Measurements from ENCODE around the gene ST3GAL4. TPM values are rescaled to one million over a fixed set of nuclear protein-coding genes. Genes with fewer than 3 reads are reported as not detected.

Gene ST3GAL4
- total and polyA plus RNA-seq, 7 experiments from 2014 or later, result 2.7 to 13.4 (median 4.1) TPM

DNA sequence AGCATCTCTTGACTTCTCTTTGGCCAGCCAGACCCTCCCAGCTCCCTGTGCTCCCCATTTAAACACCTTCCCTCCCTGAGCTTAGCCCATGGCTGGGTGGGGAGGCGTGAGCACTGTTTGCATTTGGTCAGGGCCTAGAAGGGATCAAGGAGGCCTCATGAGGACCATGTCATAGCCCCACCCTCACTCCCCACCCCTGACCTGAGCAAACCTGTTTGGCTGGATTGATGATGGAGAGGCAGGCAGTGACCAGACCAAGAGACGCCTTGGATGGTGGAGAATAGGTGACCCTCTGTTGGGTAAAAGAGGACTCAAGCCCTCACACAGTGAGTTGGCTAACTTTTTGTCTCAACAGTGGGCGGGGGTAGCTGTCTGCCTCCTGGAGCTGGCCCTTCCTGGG, 49.9 kb downstream of the ST3GAL4 start:
- CTCF ChIA-PET, result interaction anchor here (0.6 kb wide), 2 partner anchors 53 to 1435 kb away, joined by 3 to 5 read pairs; no protein-coding TSS in a partner anchor
- Mint-ChIP-seq H3K27me3 (no peaks in the 10 kb centered on the region), H3K27ac (no peak overlapping the region)

DNA sequence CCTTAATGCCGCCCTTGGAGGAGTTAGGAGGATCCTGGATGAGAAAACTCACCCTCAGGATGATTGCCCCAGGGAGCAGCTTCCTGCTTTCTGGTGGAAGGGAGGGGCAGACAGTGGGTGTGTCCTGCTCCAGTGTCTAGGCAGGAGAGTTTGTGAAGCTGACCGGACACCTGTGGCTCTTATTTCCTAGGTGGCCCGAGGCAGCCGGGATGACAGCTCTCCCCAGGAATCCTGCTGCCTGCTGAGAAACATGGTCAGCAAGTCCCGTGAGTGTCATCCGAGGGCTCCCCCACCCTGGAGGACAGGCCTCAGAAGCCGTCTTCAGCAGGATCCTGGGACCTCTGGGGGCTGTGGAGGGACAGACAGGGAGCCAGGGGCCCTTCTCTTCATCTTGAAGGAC, 50.4 kb downstream of the ST3GAL4 start:
- DNase-seq (no peak), ATAC-seq (no peak)
- no peaks in the 10 kb centered on the region for H3K9me3 ChIP-seq (ENCODE audit: control insufficient read depth in 2 of 3, low read length in 3 of 3)
- no peak overlapping the region for H3K4me3 Mint-ChIP-seq
- no peaks in the 10 kb centered on the region for H3K4me1 ChIP-seq (ENCODE audit: control insufficient read depth in 2 of 2, insufficient read depth in 2 of 2, low read length in 2 of 2)
- ChIA-PET POLR2A (no interaction called here), CTCF (interaction anchor here (0.6 kb wide), 1 partner anchor 1435 kb away, joined by 5 read pairs; no protein-coding TSS in a partner anchor)
- H3K27ac ChIP-seq (ENCODE audit: low read depth, low read length), result no peak overlapping the region
- H3K27ac Mint-ChIP-seq, result no peak overlapping the region
- H3K4me1 Mint-ChIP-seq, result no peaks in the 10 kb centered on the region
- H3K27me3 Mint-ChIP-seq, result no peaks in the 10 kb centered on the region
- no peaks in the 10 kb centered on the region for H3K27me3 ChIP-seq (ENCODE audit: control insufficient read depth in 2 of 2, insufficient read depth in 2 of 2, low read length in 2 of 2)
- H3K36me3 Mint-ChIP-seq, result peaks cover 0 to 11% (median 0%) of the 10 kb centered on the region in 5 donors
- intact Hi-C loops (cut with micrococcal nuclease), result no loop called here
- no peaks in the 10 kb centered on the region for H3K36me3 ChIP-seq (ENCODE audit: control insufficient read depth in 2 of 3, insufficient read depth in 3 of 3, low read length in 3 of 3)
- peaks cover 0 to 1% (median 0%) of the 10 kb centered on the region in 11 donors for H3K9me3 Mint-ChIP-seq
- H3K4me3 ChIP-seq (ENCODE audit: low read length), result no peak overlapping the region

More for the DNA sequence above, 49.9 kb downstream of the ST3GAL4 start:
- DNase-seq, result no peak
- Mint-ChIP-seq H3K4me3 (no peak overlapping the region), H3K9me3 (no peaks in the 10 kb centered on the region), H3K4me1 (no peaks in the 10 kb centered on the region), H3K36me3 (peaks cover 0 to 7% (median 0%) of the 10 kb centered on the region in 5 donors)
- POLR2A ChIA-PET, result no interaction called here
- ATAC-seq, result no peak
- H3K27ac ChIP-seq (ENCODE audit: low read depth, low read length), result no peak overlapping the region
- no peaks in the 10 kb centered on the region for H3K4me1 ChIP-seq (ENCODE audit: control insufficient read depth in 2 of 2, insufficient read depth in 2 of 2, low read length in 2 of 2)
- intact Hi-C loops (cut with micrococcal nuclease), result no loop called here
- no peaks in the 10 kb centered on the region for H3K9me3 ChIP-seq (ENCODE audit: control insufficient read depth in 2 of 3, low read length in 3 of 3)
- H3K4me3 ChIP-seq (ENCODE audit: low read length), result no peak overlapping the region
- H3K36me3 ChIP-seq (ENCODE audit: control insufficient read depth in 2 of 3, insufficient read depth in 3 of 3, low read length in 3 of 3), result no peaks in the 10 kb centered on the region
- no peaks in the 10 kb centered on the region for H3K27me3 ChIP-seq (ENCODE audit: control insufficient read depth in 2 of 2, insufficient read depth in 2 of 2, low read length in 2 of 2)

DNA sequence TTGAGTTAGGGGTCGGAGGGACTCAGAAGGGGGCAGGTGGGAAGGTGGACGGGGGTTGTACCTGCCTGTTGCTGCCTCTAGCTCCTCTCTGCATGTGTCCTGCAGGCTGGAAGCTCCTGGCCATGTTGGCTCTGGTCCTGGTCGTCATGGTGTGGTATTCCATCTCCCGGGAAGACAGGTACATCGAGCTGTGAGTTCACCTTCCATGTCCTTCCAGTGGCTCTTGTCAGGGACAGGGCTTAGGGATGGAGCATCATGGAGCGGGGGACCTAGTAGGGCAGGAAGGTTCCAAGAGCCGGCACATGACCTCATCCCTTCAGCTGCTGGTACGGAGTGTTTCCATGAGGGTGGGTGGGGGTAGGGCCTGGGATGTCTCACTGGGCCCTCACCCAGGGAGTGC, 50.9 kb downstream of the ST3GAL4 start:
- peaks cover 0 to 1% (median 0%) of the 10 kb centered on the region in 11 donors for H3K9me3 Mint-ChIP-seq
- ATAC-seq, result no peak
- H3K4me3 Mint-ChIP-seq, result no peak overlapping the region
- intact Hi-C loops (cut with micrococcal nuclease), result no loop called here
- Histone ChIP-seq H3K36me3 (ENCODE audit: control insufficient read depth in 2 of 3, insufficient read depth in 3 of 3, low read length in 3 of 3) (no peaks in the 10 kb centered on the region), H3K27ac (ENCODE audit: low read depth, low read length) (no peak overlapping the region), H3K9me3 (ENCODE audit: control insufficient read depth in 2 of 3, low read length in 3 of 3) (no peaks in the 10 kb centered on the region), H3K4me3 (ENCODE audit: low read length) (no peak overlapping the region), H3K27me3 (ENCODE audit: control insufficient read depth in 2 of 2, insufficient read depth in 2 of 2, low read length in 2 of 2) (no peaks in the 10 kb centered on the region), H3K4me1 (ENCODE audit: control insufficient read depth in 2 of 2, insufficient read depth in 2 of 2, low read length in 2 of 2) (no peaks in the 10 kb centered on the region)
- no peak for DNase-seq
- ChIA-PET CTCF (no interaction called here), POLR2A (no interaction called here)
- H3K36me3 Mint-ChIP-seq, result peaks cover 0 to 11% (median 0%) of the 10 kb centered on the region in 5 donors
- H3K4me1 Mint-ChIP-seq, result no peaks in the 10 kb centered on the region
- H3K27ac Mint-ChIP-seq, result no peak overlapping the region
- no peaks in the 10 kb centered on the region for H3K27me3 Mint-ChIP-seq

DNA sequence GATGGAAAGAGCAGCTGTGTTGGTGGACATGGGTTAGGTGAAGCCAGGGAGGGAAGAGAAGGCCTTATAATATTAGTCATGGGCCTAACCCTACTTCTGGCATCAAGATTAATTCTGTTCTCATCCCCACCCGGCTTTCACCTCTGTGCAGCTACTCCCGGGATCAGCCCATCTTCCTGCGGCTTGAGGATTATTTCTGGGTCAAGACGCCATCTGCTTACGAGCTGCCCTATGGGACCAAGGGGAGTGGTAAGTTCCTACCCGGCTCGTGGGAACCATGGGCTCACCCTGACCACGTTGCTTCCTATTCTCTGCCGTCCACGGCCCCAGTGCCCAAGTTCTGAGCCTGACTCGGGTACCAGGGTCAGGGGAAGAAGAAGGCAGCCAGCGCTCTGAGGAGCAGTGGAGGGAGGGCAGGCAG, 51.6 kb downstream of the ST3GAL4 start:
- ChIA-PET POLR2A (no interaction called here), CTCF (no interaction called here)
- no peaks in the 10 kb centered on the region for H3K27me3 ChIP-seq (ENCODE audit: control insufficient read depth in 2 of 2, insufficient read depth in 2 of 2, low read length in 2 of 2)
- no peaks in the 10 kb centered on the region for H3K36me3 ChIP-seq (ENCODE audit: control insufficient read depth in 2 of 3, insufficient read depth in 3 of 3, low read length in 3 of 3)
- H3K27ac ChIP-seq (ENCODE audit: low read depth, low read length), result no peak overlapping the region
- H3K36me3 Mint-ChIP-seq, result peaks cover 0 to 13% (median 4%) of the 10 kb centered on the region in 5 donors
- no peak overlapping the region for H3K27ac Mint-ChIP-seq
- intact Hi-C loops (cut with micrococcal nuclease), result no loop called here
- H3K9me3 ChIP-seq (ENCODE audit: control insufficient read depth in 2 of 3, low read length in 3 of 3), result no peaks in the 10 kb centered on the region
- no peaks in the 10 kb centered on the region for H3K4me1 Mint-ChIP-seq
- H3K9me3 Mint-ChIP-seq, result peaks cover 0 to 1% (median 0%) of the 10 kb centered on the region in 11 donors
- ATAC-seq (no peak), DNase-seq (no peak)
- no peaks in the 10 kb centered on the region for H3K4me1 ChIP-seq (ENCODE audit: control insufficient read depth in 2 of 2, insufficient read depth in 2 of 2, low read length in 2 of 2)
- H3K4me3 Mint-ChIP-seq, result no peak overlapping the region
- H3K27me3 Mint-ChIP-seq, result no peaks in the 10 kb centered on the region
- H3K4me3 ChIP-seq (ENCODE audit: low read length), result no peak overlapping the region

DNA sequence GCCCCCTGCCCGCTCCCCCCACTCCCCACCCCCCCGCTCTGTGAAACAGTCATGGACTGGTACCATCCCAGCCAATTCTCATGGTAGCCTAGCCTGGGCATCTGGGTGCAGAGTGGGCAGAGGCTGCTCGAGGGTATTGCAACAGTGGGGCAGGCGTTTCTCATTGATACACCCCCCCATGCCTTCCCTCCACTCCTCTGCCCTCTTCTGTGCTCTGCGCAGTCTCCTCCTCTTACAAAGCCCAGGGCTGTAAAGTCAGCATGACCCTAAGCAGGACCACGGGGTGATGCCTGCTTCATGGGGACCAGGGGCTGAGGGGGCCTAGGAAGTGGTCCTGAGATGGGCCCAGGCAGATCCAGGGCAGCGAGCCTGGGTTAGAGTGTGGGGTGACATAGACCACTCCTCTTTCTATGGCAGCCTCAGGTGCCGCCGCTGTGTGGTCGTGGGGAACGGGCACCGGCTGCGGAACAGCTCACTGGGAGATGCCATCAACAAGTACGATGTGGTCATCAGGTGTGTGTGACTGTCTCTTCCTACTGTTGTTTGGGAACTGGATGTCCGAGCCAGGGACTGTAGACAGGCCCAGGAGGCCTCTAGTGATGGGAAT, 52.3 kb downstream of the ST3GAL4 start:
- no peak overlapping the region for H3K27ac ChIP-seq (ENCODE audit: low read depth, low read length)
- ChIA-PET CTCF (no interaction called here), POLR2A (no interaction called here)
- peaks cover 0 to 14% (median 5%) of the 10 kb centered on the region in 5 donors for H3K36me3 Mint-ChIP-seq
- H3K27me3 ChIP-seq (ENCODE audit: control insufficient read depth in 2 of 2, insufficient read depth in 2 of 2, low read length in 2 of 2), result no peaks in the 10 kb centered on the region
- no peaks in the 10 kb centered on the region for H3K27me3 Mint-ChIP-seq
- H3K4me1 Mint-ChIP-seq, result no peaks in the 10 kb centered on the region
- no peak overlapping the region for H3K4me3 ChIP-seq (ENCODE audit: low read length)
- intact Hi-C loops (cut with micrococcal nuclease), result no loop called here
- no peaks in the 10 kb centered on the region for H3K36me3 ChIP-seq (ENCODE audit: control insufficient read depth in 2 of 3, insufficient read depth in 3 of 3, low read length in 3 of 3)
- no peak overlapping the region for H3K4me3 Mint-ChIP-seq
- DNase-seq (no peak), ATAC-seq (no peak)
- H3K9me3 ChIP-seq (ENCODE audit: control insufficient read depth in 2 of 3, low read length in 3 of 3), result no peaks in the 10 kb centered on the region
- H3K4me1 ChIP-seq (ENCODE audit: control insufficient read depth in 2 of 2, insufficient read depth in 2 of 2, low read length in 2 of 2), result no peaks in the 10 kb centered on the region
- H3K27ac Mint-ChIP-seq, result no peak overlapping the region
- peaks cover 0 to 1% (median 0%) of the 10 kb centered on the region in 11 donors for H3K9me3 Mint-ChIP-seq

DNA sequence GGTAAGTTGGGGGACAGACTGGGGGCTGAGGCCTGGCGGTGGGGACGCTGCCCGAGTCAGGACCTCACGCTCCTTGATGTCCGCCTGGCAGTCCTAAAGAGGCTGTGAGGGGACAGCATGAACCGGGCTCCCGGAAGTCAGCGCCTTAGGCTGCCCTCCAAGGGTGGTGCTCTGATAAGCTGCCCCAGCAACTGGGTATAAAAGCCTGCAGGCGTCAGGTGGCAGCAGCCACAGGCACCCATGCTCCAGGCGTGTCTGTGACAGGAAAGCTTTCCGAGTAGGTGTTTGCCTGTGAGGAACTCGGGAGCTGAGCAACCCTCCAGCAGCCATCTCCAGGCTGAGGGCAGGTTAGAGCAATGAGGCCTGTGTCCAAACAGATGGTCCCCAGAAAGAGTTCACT, 53.0 kb downstream of the ST3GAL4 start:
- intact Hi-C loops (cut with micrococcal nuclease), result no loop called here
- no peaks in the 10 kb centered on the region for H3K4me1 Mint-ChIP-seq
- H3K27me3 Mint-ChIP-seq, result no peaks in the 10 kb centered on the region
- Histone ChIP-seq H3K27me3 (ENCODE audit: control insufficient read depth in 2 of 2, insufficient read depth in 2 of 2, low read length in 2 of 2) (no peaks in the 10 kb centered on the region), H3K9me3 (ENCODE audit: control insufficient read depth in 2 of 3, low read length in 3 of 3) (no peaks in the 10 kb centered on the region), H3K4me1 (ENCODE audit: control insufficient read depth in 2 of 2, insufficient read depth in 2 of 2, low read length in 2 of 2) (no peaks in the 10 kb centered on the region), H3K36me3 (ENCODE audit: control insufficient read depth in 2 of 3, insufficient read depth in 3 of 3, low read length in 3 of 3) (no peaks in the 10 kb centered on the region), H3K4me3 (ENCODE audit: low read length) (no peak overlapping the region), H3K27ac (ENCODE audit: low read depth, low read length) (no peak overlapping the region)
- CTCF ChIA-PET, result no interaction called here
- POLR2A ChIA-PET, result no interaction called here
- H3K36me3 Mint-ChIP-seq, result peaks cover 0 to 14% (median 5%) of the 10 kb centered on the region in 5 donors
- H3K9me3 Mint-ChIP-seq, result peaks cover 0 to 1% (median 0%) of the 10 kb centered on the region in 11 donors
- H3K27ac Mint-ChIP-seq, result no peak overlapping the region
- ATAC-seq, result no peak
- H3K4me3 Mint-ChIP-seq, result no peak overlapping the region
- no peak for DNase-seq
